ENCODE data around the gene LMO7.
"Not testable (repeated sequence)": the region's sequence is repeated elsewhere in the genome, so short reads cannot be mapped to it uniquely, and the experiment has no call there.

The LMO7 gene

GRCh38 chr13:75749407-75749806 lies 113.3 kb downstream of the LMO7 start:
- DNase-seq, result no peak

GRCh38 chr13:75751350-75751749 lies 115.2 kb downstream of the LMO7 start:
- no peak for DNase-seq

GRCh38 chr13:75752826-75753225 lies 116.7 kb downstream of the LMO7 start:
- DNase-seq, result no peak

DNA sequence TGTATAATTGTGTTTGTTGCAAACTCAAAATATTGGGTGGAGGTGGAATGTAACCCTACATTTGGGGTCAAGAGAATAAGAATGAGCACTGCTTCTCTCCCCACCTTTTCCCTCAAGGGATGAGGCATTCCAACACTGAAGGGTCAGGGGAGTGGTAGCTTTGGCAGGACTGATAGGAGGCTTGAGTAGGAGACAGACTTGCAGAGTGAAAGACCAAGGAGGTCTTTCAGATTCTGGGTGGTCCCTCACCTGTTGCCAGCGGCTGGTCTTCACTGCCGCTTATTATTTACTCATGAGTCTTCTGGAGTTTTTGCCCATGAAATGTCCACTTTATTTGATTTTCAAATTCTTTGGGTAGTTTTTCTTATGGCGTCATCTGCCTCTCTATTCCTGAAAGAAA lies 118.8 kb downstream of the LMO7 start:
- no peak for DNase-seq

DNA sequence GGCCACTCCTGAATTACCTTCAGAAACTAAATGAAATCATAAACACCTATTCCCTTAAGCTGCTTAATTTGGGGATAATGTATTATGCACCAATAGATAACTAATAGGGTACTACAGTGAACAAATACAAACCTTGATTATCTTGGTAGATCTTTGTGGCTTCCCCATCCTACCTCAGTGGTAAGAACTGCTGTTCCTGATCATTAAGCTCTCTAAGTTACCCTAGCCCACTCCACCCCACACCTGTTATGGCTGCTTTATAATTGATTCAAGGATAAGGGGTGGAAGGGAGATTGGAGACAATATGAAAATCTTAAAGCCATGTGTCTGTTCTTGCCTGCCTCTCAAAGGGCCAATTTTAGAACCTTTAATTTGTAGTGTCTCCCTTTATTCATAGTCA lies 121.2 kb downstream of the LMO7 start:
- DNase-seq, result no peak

DNA sequence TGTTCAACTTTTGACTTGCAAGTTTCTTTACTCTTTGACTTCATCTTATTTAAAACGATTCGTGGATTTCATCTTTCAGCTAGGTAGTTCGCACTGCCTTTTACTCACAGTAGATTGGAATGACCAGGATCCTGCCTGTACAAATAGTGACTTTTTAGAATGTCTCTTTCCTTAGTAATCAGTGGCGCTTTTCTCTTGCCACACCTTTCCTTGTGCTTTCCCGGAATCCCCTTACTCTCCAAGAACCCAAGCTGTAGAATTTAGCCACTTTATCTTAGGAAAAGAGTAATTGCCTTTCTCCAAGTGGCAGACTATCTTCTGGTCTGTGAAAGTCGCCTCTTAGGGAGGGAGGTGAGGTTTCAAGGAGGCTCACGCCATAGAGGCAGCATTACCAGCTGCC lies 123.4 kb downstream of the LMO7 start:
- DNase-seq, result no peak

GRCh38 chr13:75760131-75761021 lies 124.2 kb downstream of the LMO7 start:
- peak; percentile 29 for DNase-seq

- DNase-seq, result peak; percentile 30
Observed at GRCh38 chr13:75761369-75761768, 125.2 kb downstream of the LMO7 start.

DNA sequence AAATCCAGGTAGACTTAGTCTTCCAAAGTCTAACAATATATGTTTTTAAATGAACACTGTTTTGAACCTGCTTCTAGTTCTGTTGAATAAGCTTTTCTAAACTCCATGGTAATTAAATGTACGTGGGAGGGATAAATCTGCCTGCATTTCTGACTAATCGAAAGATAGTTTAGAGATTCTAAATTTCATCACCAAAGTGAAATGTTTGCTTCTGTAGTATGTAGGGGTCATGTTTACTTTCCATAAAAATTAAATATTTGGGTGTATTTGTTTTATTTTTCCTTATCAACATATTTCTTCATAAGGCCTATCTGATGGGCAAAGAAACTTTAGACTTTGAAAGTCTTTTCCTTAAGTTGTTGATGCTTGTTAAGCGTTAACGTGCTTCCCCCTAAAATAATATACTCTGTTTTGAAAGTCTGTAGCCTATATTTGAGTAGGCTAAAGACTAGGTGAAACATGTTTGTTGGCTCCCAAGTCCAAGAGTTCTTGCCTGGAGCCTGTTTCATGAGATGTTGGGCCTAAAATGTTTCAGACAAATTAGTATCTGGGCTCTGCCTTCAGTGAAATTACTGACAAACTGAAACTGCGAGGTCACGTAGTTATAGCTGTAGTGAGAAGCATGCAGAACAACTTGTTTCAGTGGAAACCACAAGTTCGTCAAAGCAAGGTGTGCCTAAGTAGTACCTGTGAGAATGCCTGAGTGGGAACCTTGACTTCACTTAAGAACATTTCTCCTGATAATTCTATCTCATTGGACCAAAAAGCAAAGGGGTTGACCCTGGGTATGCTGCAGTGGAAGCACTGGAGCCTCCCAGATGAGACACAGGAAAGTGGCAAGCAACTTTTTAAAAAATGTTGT lies 126.2 kb downstream of the LMO7 start:
- DNase-seq, result peak; percentile 54

DNA sequence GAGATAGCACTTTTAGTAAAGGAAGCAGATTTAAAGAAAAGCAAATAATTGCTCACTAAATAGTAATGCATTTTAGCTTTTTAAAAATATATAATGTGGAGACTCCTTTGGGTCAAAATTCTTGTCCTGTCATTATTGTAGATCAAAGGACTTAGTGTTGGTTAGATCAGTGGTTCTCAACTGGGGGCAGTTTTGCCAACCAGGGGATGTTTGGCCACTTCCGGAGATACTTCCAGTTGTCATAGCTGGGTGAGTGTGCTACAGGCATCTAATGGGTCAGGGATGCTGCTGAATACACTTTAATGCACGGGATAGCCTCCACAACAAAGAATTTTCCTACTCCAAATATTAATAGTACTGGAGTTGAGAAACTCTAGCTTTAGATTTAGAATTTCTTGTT lies 126.8 kb downstream of the LMO7 start:
- DNase-seq, result no peak

DNA sequence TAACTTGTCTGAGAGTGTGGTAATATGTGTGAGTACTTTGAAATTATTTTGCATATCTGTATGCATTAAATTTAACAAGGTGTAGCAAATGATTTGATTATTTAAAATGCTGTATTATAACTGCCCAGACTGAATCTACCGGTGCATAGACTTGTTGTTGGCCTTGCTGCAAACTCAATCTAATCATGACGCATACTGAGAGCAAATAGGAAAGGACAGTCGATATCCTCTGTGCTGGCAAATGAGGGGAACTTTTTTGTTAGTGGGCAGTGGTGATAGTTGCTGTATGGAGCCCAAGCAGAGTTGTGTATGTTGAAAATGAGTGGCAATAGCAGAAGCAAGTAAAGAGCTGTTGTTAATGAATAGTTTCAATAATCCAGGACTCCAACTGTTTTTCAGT lies 127.4 kb downstream of the LMO7 start:
- DNase-seq, result no peak

GRCh38 chr13:75764251-75764925 lies 128.3 kb downstream of the LMO7 start:
- DNase-seq, result no peak

GRCh38 chr13:75764926-75765310 lies 128.8 kb downstream of the LMO7 start:
- no peak for DNase-seq

DNA sequence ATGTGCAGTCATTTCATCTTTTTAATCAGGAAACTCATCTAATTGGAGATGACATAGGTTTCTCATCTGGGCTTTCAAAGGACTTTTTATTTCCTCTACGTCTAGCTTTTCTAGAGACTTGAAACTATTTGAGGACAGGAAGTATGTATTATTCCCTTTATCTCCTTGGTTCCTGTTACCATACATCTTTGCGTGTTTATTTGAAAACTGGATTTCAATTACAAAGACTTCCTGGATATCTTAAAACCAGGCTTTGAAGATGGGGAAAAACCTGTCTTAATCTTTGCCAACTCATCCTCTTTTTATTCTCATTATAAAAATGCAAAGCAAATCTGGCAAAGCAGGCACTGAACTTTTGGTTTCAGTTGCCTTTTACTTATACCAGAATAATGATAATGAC lies 130.5 kb downstream of the LMO7 start:
- DNase-seq, result peak; percentile 27

- DNase-seq, result no peak
Observed at GRCh38 chr13:75769141-75769905, 133.2 kb downstream of the LMO7 start.

DNA sequence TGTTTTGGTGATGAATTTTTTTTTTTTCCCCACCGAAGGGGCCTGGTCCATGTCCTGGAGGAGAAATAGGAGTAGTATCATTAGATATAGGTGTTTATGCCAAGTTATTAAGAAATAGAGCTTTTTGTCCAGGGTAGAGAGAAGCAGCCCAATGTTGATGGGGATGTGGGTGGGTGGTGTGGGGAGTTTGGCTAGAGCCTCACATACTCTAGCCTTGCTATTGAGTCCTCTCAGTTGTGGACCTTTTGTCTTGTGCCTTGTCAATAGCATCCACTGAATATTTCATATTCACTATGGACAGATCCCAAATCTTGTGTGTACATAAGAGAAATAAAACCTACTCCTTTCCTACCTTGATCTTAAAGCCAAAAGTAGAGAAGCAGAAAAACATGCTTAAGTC lies 134.0 kb downstream of the LMO7 start:
- no peak for DNase-seq

DNA sequence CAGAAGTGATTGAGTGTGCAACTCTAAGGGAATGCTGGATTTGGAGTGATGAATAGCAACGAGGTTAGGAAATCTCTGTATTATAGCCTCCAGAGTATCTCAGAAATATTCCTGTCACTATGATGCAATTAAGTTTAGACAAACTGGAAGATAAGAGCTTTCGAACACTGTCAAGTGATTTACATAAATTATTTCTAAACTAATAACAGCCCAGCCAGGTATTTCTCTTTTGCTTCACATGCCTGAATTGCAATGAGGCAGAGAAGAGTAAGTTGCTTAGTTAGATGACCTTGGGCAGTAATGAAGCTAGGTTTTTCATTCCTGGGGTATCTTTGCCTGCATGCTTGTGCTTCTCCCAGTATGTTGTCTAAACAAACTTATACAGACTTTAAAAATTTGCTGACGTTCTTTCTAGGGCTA lies 134.5 kb downstream of the LMO7 start:
- no peak for DNase-seq

GRCh38 chr13:75771226-75771625 lies 135.1 kb downstream of the LMO7 start:
- no peak for DNase-seq

GRCh38 chr13:75771818-75772217 lies 135.7 kb downstream of the LMO7 start:
- no peak for DNase-seq

- no peak for DNase-seq
Observed at GRCh38 chr13:75774176-75774575, 138.0 kb downstream of the LMO7 start.

DNA sequence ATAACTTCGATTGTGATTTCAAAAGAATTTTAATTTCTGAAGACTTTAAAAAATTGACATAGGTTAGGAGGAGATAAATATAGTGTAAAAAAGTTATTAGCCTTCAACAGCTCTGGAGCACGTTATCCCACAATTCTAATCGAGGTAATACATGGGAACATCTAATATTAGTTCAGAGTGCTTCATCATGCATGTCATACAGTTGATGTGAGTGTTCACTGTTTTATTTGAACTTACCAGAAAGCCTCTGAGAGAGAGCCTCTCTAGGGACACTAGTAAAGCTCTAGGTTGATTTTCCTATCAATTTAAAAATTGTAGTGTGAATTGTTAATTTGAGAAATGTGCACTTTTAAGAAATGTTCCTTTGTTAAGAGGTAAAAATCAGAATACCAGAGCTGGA lies 140.4 kb downstream of the LMO7 start:
- no peak for DNase-seq

DNA sequence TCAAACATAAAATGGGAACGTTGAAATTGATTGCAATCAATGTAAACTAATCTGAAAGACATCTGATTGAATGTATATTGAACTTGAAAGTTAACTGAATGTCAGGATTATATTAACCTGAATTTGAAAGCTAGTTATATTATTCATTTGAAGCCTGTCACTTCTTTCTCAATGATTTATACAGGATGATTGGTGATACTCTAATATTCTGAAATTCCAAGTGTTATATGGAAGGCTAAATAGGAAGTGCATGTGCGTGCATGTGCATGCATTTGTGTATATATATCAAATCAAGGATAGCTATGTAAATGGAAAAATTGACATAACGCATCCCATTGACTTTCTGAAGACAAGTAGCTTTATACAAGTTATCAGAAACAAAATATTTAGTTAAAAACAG lies 143.3 kb downstream of the LMO7 start:
- no peak for DNase-seq

DNA sequence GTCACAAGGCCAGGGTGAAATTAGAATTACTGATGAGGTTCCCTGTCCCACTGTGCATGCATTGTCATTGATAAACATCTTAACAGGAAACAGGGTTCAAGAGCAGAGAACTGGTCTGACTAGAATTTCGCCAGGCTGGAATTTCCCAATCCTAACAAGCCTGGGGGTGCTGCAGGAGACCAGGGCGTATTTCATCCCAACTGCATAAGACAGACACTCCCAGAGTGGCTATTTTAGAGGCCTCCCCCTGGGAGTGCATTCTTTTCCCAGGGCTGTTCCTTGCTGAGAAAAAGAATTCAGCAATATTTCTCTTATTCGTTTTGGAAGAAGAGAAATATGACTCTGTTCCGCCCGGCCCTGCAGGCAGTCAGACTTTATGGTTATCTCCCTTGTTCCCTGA lies 144.0 kb downstream of the LMO7 start:
- not testable (repeated sequence) for DNase-seq

Measured in CD4-positive, alpha-beta T cell treated with Interleukin-10 for 1 hour (primary cell).